Mesendoderm (in vitro differentiated cells): Measurements from ENCODE around the gene SDK2.
A peak's percentile ranks its signal among the peaks of the same experiment; 100 is the strongest.

Experiments used
- DNase-seq: peaks from one replicate; pipeline ENCODE4 v3.0.0; 2013
- H2AK5ac ChIP-seq: 2 replicates; pipeline ENCODE4 v1.6.1; 2013; ENCODE audit warnings: low read length, inconsistent platforms
- H2BK120ac ChIP-seq: 2 replicates; pipeline ENCODE4 v1.6.1; 2013; ENCODE audit warnings: low read depth, mild to moderate bottlenecking, low read length, moderate library complexity, mixed read lengths
- H2BK15ac ChIP-seq: replicated peaks from 2 replicates; pipeline ENCODE4 v1.6.1; 2013; ENCODE audit warnings: low read depth, mild to moderate bottlenecking, moderate library complexity
- H2BK5ac ChIP-seq: 2 replicates; pipeline ENCODE4 v1.6.1; 2013; ENCODE audit warnings: low read length, inconsistent platforms
- H3K18ac ChIP-seq: 2 replicates; pipeline ENCODE4 v1.6.1; 2013; ENCODE audit warnings: mild to moderate bottlenecking, low read length, mixed read lengths
- H3K23ac ChIP-seq: one replicate; pipeline ENCODE4 v1.6.1; 2013; ENCODE audit warnings: low read length
- H3K27ac ChIP-seq: 2 replicates; pipeline ENCODE4 v1.5.1; 2013; ENCODE audit warnings: low read depth, mild to moderate bottlenecking, inconsistent platforms, low read length, moderate library complexity
- H3K27me3 ChIP-seq: 2 replicates; pipeline ENCODE4 v1.6.1; 2013; ENCODE audit warnings: low read length, control low read depth, mild to moderate bottlenecking, inconsistent platforms; ENCODE audit not compliant: insufficient read depth, poor library complexity
- H3K36me3 ChIP-seq: 2 replicates; pipeline ENCODE4 v1.6.1; 2013; ENCODE audit warnings: low read length, inconsistent platforms; ENCODE audit not compliant: control insufficient read depth, insufficient read depth
- H3K4ac ChIP-seq: one replicate; pipeline ENCODE4 v1.6.1; 2013; ENCODE audit warnings: low read depth, mild to moderate bottlenecking, low read length, moderate library complexity
- H3K4me1 ChIP-seq: 2 replicates; pipeline ENCODE4 v1.6.1; 2013; ENCODE audit warnings: low read depth, low read length, inconsistent platforms; ENCODE audit not compliant: control insufficient read depth
- H3K4me2 ChIP-seq: 2 replicates; pipeline ENCODE4 v1.6.1; 2013; ENCODE audit warnings: low read length
- H3K4me3 ChIP-seq: 2 replicates; pipeline ENCODE4 v1.5.1; 2013; ENCODE audit warnings: mild to moderate bottlenecking, low read length
- H3K56ac ChIP-seq: one replicate; pipeline ENCODE4 v1.6.1; 2013; ENCODE audit warnings: low read length
- H3K79me1 ChIP-seq: 2 replicates; pipeline ENCODE4 v1.6.1; 2013; ENCODE audit warnings: low read length, inconsistent platforms
- H3K79me2 ChIP-seq: 2 replicates; pipeline ENCODE4 v1.6.1; 2013; ENCODE audit warnings: mild to moderate bottlenecking, low read length; ENCODE audit not compliant: control insufficient read depth, insufficient read depth
- H3K9ac ChIP-seq: 2 replicates; pipeline ENCODE4 v1.6.1; 2013; ENCODE audit warnings: low read length, inconsistent platforms
- H4K5ac ChIP-seq: one replicate; pipeline ENCODE4 v1.6.1; 2013; ENCODE audit warnings: low read length
- H4K8ac ChIP-seq: one replicate; pipeline ENCODE4 v1.6.1; 2013; ENCODE audit warnings: low read depth, mild to moderate bottlenecking, control low read depth, low read length, moderate library complexity
- WGBS: extraction: QIAGEN DNeasy Blood & Tissue Kit; methylation state at CpG from one replicate; pipeline ENCODE4 v1.1.7; 2013; ENCODE audit warnings: low lambda C conversion rate, missing lambda C conversion rate; ENCODE audit not compliant: insufficient coverage; ENCODE audit errors: extremely low coverage; 5-methylcytosine and 5-hydroxymethylcytosine counted together

SDK2 gene

GRCh38 chr17:73424571-73424970 lies 219.7 kb downstream of the SDK2 start:
- H3K4me3 ChIP-seq = no peak overlapping the region
- no peak overlapping the region for H3K4me2 ChIP-seq
- H3K79me1 ChIP-seq = no peaks in the 10 kb centered on the region
- no peaks in the 10 kb centered on the region for H3K36me3 ChIP-seq
- no peak overlapping the region for H2BK5ac ChIP-seq
- no peak overlapping the region for H3K9ac ChIP-seq
- H3K27ac ChIP-seq = no peak overlapping the region
- H4K8ac ChIP-seq = no peak overlapping the region
- no CpG with 5 or more reads among the region's 6 CpGs for WGBS
- no peak overlapping the region for H3K23ac ChIP-seq
- H4K5ac ChIP-seq = no peak overlapping the region
- H3K27me3 ChIP-seq = no peaks in the 10 kb centered on the region
- H2AK5ac ChIP-seq = no peak overlapping the region
- DNase-seq = no peak
- H3K79me2 ChIP-seq = no peaks in the 10 kb centered on the region
- no peak overlapping the region for H2BK15ac ChIP-seq
- H3K4ac ChIP-seq = no peak overlapping the region
- H3K56ac ChIP-seq = no peak overlapping the region
- no peak overlapping the region for H3K18ac ChIP-seq
- H2BK120ac ChIP-seq = no peak overlapping the region
- no peaks in the 10 kb centered on the region for H3K4me1 ChIP-seq

- Histone ChIP-seq H3K18ac (no peak overlapping the region), H3K27ac (no peak overlapping the region), H3K79me2 (no peaks in the 10 kb centered on the region), H3K9ac (no peak overlapping the region), H3K4me1 (no peaks in the 10 kb centered on the region), H3K4ac (no peak overlapping the region), H3K4me2 (no peak overlapping the region), H2AK5ac (no peak overlapping the region), H3K36me3 (no peaks in the 10 kb centered on the region), H3K23ac (no peak overlapping the region), H3K27me3 (no peaks in the 10 kb centered on the region), H3K4me3 (no peak overlapping the region), H3K79me1 (no peaks in the 10 kb centered on the region), H2BK5ac (no peak overlapping the region), H4K8ac (no peak overlapping the region), H2BK120ac (no peak overlapping the region), H3K56ac (no peak overlapping the region), H2BK15ac (no peak overlapping the region), H4K5ac (no peak overlapping the region)
- no peak for DNase-seq
- WGBS = no CpG with 5 or more reads among the region's 19 CpGs
These were observed 220.4 kb downstream of the SDK2 start for GRCh38 chr17:73423806-73424205.

DNA sequence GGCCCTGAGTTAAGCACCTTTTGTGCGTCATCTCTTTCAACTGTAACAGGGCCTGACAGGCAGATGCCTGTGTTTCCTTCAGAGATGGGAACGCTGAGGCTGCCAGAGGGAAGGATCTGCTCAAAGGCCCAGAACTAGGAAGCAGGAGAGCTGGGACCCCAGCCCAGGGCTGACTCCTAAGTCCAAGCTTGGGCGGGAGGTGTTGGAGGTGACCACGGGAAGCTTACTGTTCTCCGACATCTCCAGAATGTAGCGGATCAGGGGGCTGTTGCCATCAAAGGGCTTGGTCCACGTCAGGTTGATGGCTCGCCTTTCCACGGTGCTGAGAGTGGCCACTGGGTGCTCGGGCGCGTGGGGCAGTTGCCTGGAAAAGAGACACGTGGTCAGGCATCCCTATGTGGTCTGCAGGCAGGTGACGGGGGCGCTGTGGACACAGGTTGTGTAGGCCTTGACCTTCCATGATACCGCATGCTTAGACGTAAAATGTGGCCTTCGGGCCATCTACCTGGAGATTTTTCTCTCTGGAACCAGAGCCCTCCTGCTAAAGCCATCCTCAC lies 221.0 kb downstream of the SDK2 start:
- H4K5ac ChIP-seq = no peak overlapping the region
- no peak overlapping the region for H4K8ac ChIP-seq
- no peak overlapping the region for H3K4me2 ChIP-seq
- no peak overlapping the region for H2BK15ac ChIP-seq
- H2BK120ac ChIP-seq = no peak overlapping the region
- no peaks in the 10 kb centered on the region for H3K79me2 ChIP-seq
- no peaks in the 10 kb centered on the region for H3K79me1 ChIP-seq
- H3K9ac ChIP-seq = no peak overlapping the region
- H3K4ac ChIP-seq = no peak overlapping the region
- no peak for DNase-seq
- H3K36me3 ChIP-seq = no peaks in the 10 kb centered on the region
- no peak overlapping the region for H3K4me3 ChIP-seq
- H3K18ac ChIP-seq = no peak overlapping the region
- no peak overlapping the region for H3K56ac ChIP-seq
- H3K27ac ChIP-seq = no peak overlapping the region
- WGBS = no CpG with 5 or more reads among the region's 18 CpGs
- no peaks in the 10 kb centered on the region for H3K4me1 ChIP-seq
- no peak overlapping the region for H2BK5ac ChIP-seq
- H2AK5ac ChIP-seq = no peak overlapping the region
- H3K23ac ChIP-seq = no peak overlapping the region
- H3K27me3 ChIP-seq = no peaks in the 10 kb centered on the region

GRCh38 chr17:73422121-73422520 lies 222.1 kb downstream of the SDK2 start:
- H3K36me3 ChIP-seq = no peaks in the 10 kb centered on the region

DNA sequence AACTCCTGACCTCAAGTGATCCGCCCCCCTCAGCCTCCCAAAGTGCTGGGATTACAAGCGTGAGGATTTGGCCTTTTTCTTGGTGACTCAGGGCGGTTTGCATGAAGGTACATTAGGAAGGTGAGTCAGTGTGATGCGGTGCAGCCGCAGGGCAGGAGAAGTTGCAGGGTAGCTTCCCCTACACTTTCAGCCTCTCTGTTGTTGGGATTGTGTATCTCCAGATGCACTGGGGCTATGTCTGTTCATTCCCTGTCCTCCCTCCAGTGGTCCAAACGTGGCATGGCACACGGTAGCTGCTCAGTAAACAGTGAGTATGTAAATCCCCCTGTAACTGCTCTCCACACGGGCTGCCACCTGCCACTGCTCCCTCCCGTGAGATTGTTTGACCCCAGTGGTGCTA lies 223.3 kb downstream of the SDK2 start:
- DNase-seq = peak; percentile 70
- Histone ChIP-seq H3K4me2 (no peak overlapping the region), H3K36me3 (no peaks in the 10 kb centered on the region), H2AK5ac (no peak overlapping the region), H3K79me2 (no peaks in the 10 kb centered on the region), H3K4ac (no peak overlapping the region), H3K4me1 (no peaks in the 10 kb centered on the region), H2BK15ac (no peak overlapping the region), H3K18ac (no peak overlapping the region), H3K9ac (no peak overlapping the region), H2BK5ac (no peak overlapping the region), H3K23ac (no peak overlapping the region), H4K5ac (no peak overlapping the region), H3K27me3 (no peaks in the 10 kb centered on the region), H4K8ac (no peak overlapping the region), H3K4me3 (no peak overlapping the region), H3K79me1 (no peaks in the 10 kb centered on the region), H3K56ac (no peak overlapping the region), H3K27ac (no peak overlapping the region), H2BK120ac (no peak overlapping the region)
- WGBS = no CpG with 5 or more reads among the region's 9 CpGs

More at GRCh38 chr17:73422121-73422520, 222.1 kb downstream of the SDK2 start:
- H3K9ac ChIP-seq = no peak overlapping the region
- H3K56ac ChIP-seq = no peak overlapping the region
- H4K8ac ChIP-seq = no peak overlapping the region
- H2BK5ac ChIP-seq = no peak overlapping the region
- no peaks in the 10 kb centered on the region for H3K79me1 ChIP-seq
- no peak overlapping the region for H3K4me3 ChIP-seq
- no peak for DNase-seq
- no peak overlapping the region for H3K4ac ChIP-seq
- H2BK120ac ChIP-seq = no peak overlapping the region
- H2AK5ac ChIP-seq = no peak overlapping the region
- WGBS = no CpG with 5 or more reads among the region's 12 CpGs
- H2BK15ac ChIP-seq = no peak overlapping the region
- H3K27ac ChIP-seq = no peak overlapping the region
- no peak overlapping the region for H4K5ac ChIP-seq
- H3K18ac ChIP-seq = no peak overlapping the region
- no peaks in the 10 kb centered on the region for H3K79me2 ChIP-seq
- H3K4me1 ChIP-seq = no peaks in the 10 kb centered on the region
- H3K4me2 ChIP-seq = no peak overlapping the region
- H3K27me3 ChIP-seq = no peaks in the 10 kb centered on the region
- H3K23ac ChIP-seq = no peak overlapping the region

DNA sequence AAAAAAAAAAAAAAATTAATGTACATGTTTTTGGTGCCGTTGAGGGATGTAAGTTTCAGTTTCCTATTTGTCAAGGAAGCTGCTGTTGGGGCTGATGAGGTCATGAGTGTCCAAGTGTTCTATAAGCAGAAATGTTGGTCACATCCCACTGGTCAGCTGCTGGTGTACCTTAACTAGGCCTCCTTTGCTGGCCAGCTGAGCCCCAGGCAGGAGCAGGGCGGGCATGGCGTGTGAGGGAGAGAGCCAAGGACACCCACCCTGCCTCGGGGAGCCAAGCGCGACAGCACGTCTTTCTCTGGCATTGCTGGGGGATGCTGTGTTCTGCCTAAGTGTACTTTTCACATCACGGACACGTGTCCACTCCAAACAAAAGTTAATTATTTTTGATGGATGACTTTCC lies 224.4 kb downstream of the SDK2 start:
- no peak overlapping the region for H3K4me3 ChIP-seq
- H4K8ac ChIP-seq = no peak overlapping the region
- no peak overlapping the region for H3K4ac ChIP-seq
- H3K79me1 ChIP-seq = no peaks in the 10 kb centered on the region
- no peak overlapping the region for H3K9ac ChIP-seq
- H3K4me1 ChIP-seq = no peaks in the 10 kb centered on the region
- H3K23ac ChIP-seq = no peak overlapping the region
- H2BK5ac ChIP-seq = no peak overlapping the region
- no peak overlapping the region for H3K4me2 ChIP-seq
- DNase-seq = no peak
- no peak overlapping the region for H2AK5ac ChIP-seq
- no peak overlapping the region for H3K18ac ChIP-seq
- no peaks in the 10 kb centered on the region for H3K36me3 ChIP-seq
- H2BK120ac ChIP-seq = no peak overlapping the region
- H3K56ac ChIP-seq = no peak overlapping the region
- no peak overlapping the region for H4K5ac ChIP-seq
- H3K79me2 ChIP-seq = no peaks in the 10 kb centered on the region
- H2BK15ac ChIP-seq = no peak overlapping the region
- no peak overlapping the region for H3K27ac ChIP-seq
- no CpG with 5 or more reads among the region's 9 CpGs for WGBS
- H3K27me3 ChIP-seq = no peaks in the 10 kb centered on the region
